ENCODE data around the gene DERL3.

Gene DERL3

GRCh38 chr22:23845265-23846080 is 6.7 kb upstream of the DERL3 start:
- no peak for DNase-seq (ENCODE audit: low read depth)
- TF ChIP-seq CTCF (conservative IDR thresholded peaks at IDR 0.05; ENCODE audit: low read length), result no peak
- no peak overlapping the region for H3K4me3 ChIP-seq (ENCODE audit: low read length)

- no peak for DNase-seq (ENCODE audit: low read depth)
- no peak for TF ChIP-seq CTCF (conservative IDR thresholded peaks at IDR 0.05; ENCODE audit: low read length)
- H3K4me3 ChIP-seq (ENCODE audit: low read length), result no peak overlapping the region
Measured at GRCh38 chr22:23844739-23845202, 6.0 kb upstream of the DERL3 start.

- no peak overlapping the region for H3K4me3 ChIP-seq (ENCODE audit: low read length)
- no peak for TF ChIP-seq CTCF (conservative IDR thresholded peaks at IDR 0.05; ENCODE audit: low read length)
- no peak for DNase-seq (ENCODE audit: low read depth)
Measured at GRCh38 chr22:23842599-23842998, 3.8 kb upstream of the DERL3 start.

- DNase-seq (ENCODE audit: low read depth), result no peak
- no peak for TF ChIP-seq CTCF (conservative IDR thresholded peaks at IDR 0.05; ENCODE audit: low read length)
- H3K4me3 ChIP-seq (ENCODE audit: low read length), result no peak overlapping the region
Measured at GRCh38 chr22:23841736-23842445, 3.1 kb upstream of the DERL3 start.

GRCh38 chr22:23841292-23841691 is 2.5 kb upstream of the DERL3 start:
- no peak for TF ChIP-seq CTCF (conservative IDR thresholded peaks at IDR 0.05; ENCODE audit: low read length)
- no peak for DNase-seq (ENCODE audit: low read depth)
- no peak overlapping the region for H3K4me3 ChIP-seq (ENCODE audit: low read length)

GRCh38 chr22:23840026-23840425 is 1.2 kb upstream of the DERL3 start:
- no peak for TF ChIP-seq CTCF (conservative IDR thresholded peaks at IDR 0.05; ENCODE audit: low read length)
- no peak for DNase-seq (ENCODE audit: low read depth)
- no peak overlapping the region for H3K4me3 ChIP-seq (ENCODE audit: low read length)

Data from AG10803 (cell line).